Muscle of leg (tissue), 11 donors: Measurements from ENCODE around the gene HBE1. TPM values are rescaled to one million over a fixed set of nuclear protein-coding genes. Genes with fewer than 3 reads are reported as not detected.

Experiments
- DNase-seq: peaks from one replicate; pipeline ENCODE4 v3.0.0; 2013
- H3K27ac ChIP-seq: one replicate; pipeline ENCODE4 v1.5.1; 2013; ENCODE audit warnings: mild to moderate bottlenecking, low read length, control low read depth
- H3K27me3 ChIP-seq: one replicate; pipeline ENCODE4 v1.6.1; 2013; ENCODE audit warnings: low read length; ENCODE audit not compliant: control insufficient read depth, insufficient read depth
- H3K36me3 ChIP-seq: one replicate; pipeline ENCODE4 v1.6.1; 2013; ENCODE audit warnings: low read length; ENCODE audit not compliant: control insufficient read depth, insufficient read depth
- H3K4me1 ChIP-seq: one replicate; pipeline ENCODE4 v1.6.1; 2013; ENCODE audit warnings: low read length; ENCODE audit not compliant: control insufficient read depth, insufficient read depth
- H3K4me3 ChIP-seq: one replicate; pipeline ENCODE4 v1.5.1; 2013; ENCODE audit warnings: low read length, control low read depth
- H3K9me3 ChIP-seq: replicated peaks from 2 replicates; pipeline ENCODE4 v1.6.1; 2013; ENCODE audit warnings: low read depth, low read length; ENCODE audit not compliant: control insufficient read depth
- WGBS: methylation state at CpG from one replicate; pipeline ENCODE4 v1.1.5; 2013; ENCODE audit warnings: missing lambda C conversion rate; ENCODE audit not compliant: insufficient coverage; 5-methylcytosine and 5-hydroxymethylcytosine counted together
- polyA plus RNA-seq, 8 donors: library from polyadenylated mRNA; unstranded; fragments of 120-200 nt; gene quantifications; one replicate each; pipeline versions ENCODE4 v1.2.1 to v1.2.3, GENCODE V29; 2013; ENCODE audit warnings: inconsistent platforms in 1 of 8, low replicate concordance in 1 of 8; ENCODE audit not compliant: insufficient read length in 8 of 8, insufficient read depth in 1 of 8
- total RNA-seq: library from RNA; stranded (reverse); fragments of 120-200 nt; gene quantifications from one replicate; pipeline ENCODE4 v1.2.4, GENCODE V29; 2013

Gene HBE1
- total and polyA plus RNA-seq, 9 donors: 6.7 to 64.8 (median 17.1) TPM

GRCh38 chr11:5247472-5248192 lies 22.1 kb downstream of the HBE1 start:
- H3K36me3 ChIP-seq: no peaks in the 10 kb centered on the region
- no peak overlapping the region for H3K27ac ChIP-seq
- H3K4me3 ChIP-seq: no peak overlapping the region
- 100% methylated on average over 1 of the region's 3 CpGs for WGBS
- H3K9me3 ChIP-seq: no peaks in the 10 kb centered on the region
- no peaks in the 10 kb centered on the region for H3K4me1 ChIP-seq
- no peak for DNase-seq
- no peaks in the 10 kb centered on the region for H3K27me3 ChIP-seq

- Histone ChIP-seq H3K4me3 (no peak overlapping the region), H3K27ac (no peak overlapping the region), H3K4me1 (no peaks in the 10 kb centered on the region), H3K27me3 (no peaks in the 10 kb centered on the region), H3K36me3 (no peaks in the 10 kb centered on the region), H3K9me3 (no peaks in the 10 kb centered on the region)
- no peak for DNase-seq
- 100% methylated on average over 1 of the region's 6 CpGs for WGBS
Observed at GRCh38 chr11:5246772-5247471, 22.8 kb downstream of the HBE1 start.

GRCh38 chr11:5245155-5245554 lies 24.6 kb downstream of the HBE1 start:
- WGBS: 40% methylated on average over 1 of the region's 2 CpGs
- Histone ChIP-seq H3K4me3 (no peak overlapping the region), H3K27ac (no peak overlapping the region), H3K4me1 (no peaks in the 10 kb centered on the region), H3K27me3 (no peaks in the 10 kb centered on the region), H3K9me3 (no peaks in the 10 kb centered on the region), H3K36me3 (no peaks in the 10 kb centered on the region)
- no peak for DNase-seq

- H3K27me3 ChIP-seq: no peaks in the 10 kb centered on the region
- H3K27ac ChIP-seq: no peak overlapping the region
- no peak overlapping the region for H3K4me3 ChIP-seq
- H3K4me1 ChIP-seq: no peaks in the 10 kb centered on the region
- H3K9me3 ChIP-seq: no peaks in the 10 kb centered on the region
- no peak for DNase-seq
- WGBS: no CpG with 5 or more reads among the region's 4 CpGs
- no peaks in the 10 kb centered on the region for H3K36me3 ChIP-seq
Observed at GRCh38 chr11:5243816-5244180, 25.9 kb downstream of the HBE1 start.

- Histone ChIP-seq H3K9me3 (no peaks in the 10 kb centered on the region), H3K27ac (no peak overlapping the region), H3K36me3 (no peaks in the 10 kb centered on the region), H3K27me3 (no peaks in the 10 kb centered on the region), H3K4me3 (no peak overlapping the region), H3K4me1 (no peaks in the 10 kb centered on the region)
- no peak for DNase-seq
- 53% methylated on average over 4 of the region's 7 CpGs for WGBS
Observed at GRCh38 chr11:5242933-5243815, 26.6 kb downstream of the HBE1 start.

GRCh38 chr11:5242208-5242607 lies 27.5 kb downstream of the HBE1 start:
- H3K27me3 ChIP-seq: no peaks in the 10 kb centered on the region
- H3K4me1 ChIP-seq: no peaks in the 10 kb centered on the region
- H3K9me3 ChIP-seq: no peaks in the 10 kb centered on the region
- WGBS: no CpG with 5 or more reads among the region's 2 CpGs
- no peak for DNase-seq
- no peak overlapping the region for H3K4me3 ChIP-seq
- no peak overlapping the region for H3K27ac ChIP-seq
- no peaks in the 10 kb centered on the region for H3K36me3 ChIP-seq

GRCh38 chr11:5241458-5241857 lies 28.3 kb downstream of the HBE1 start:
- Histone ChIP-seq H3K27me3 (no peaks in the 10 kb centered on the region), H3K4me3 (no peak overlapping the region), H3K4me1 (no peaks in the 10 kb centered on the region), H3K27ac (no peak overlapping the region), H3K36me3 (no peaks in the 10 kb centered on the region), H3K9me3 (no peaks in the 10 kb centered on the region)
- 71% methylated on average over 1 of the region's 3 CpGs for WGBS
- DNase-seq: no peak

GRCh38 chr11:5240458-5240857 lies 29.3 kb downstream of the HBE1 start:
- WGBS: 80% methylated on average over 1 of the region's 2 CpGs
- no peaks in the 10 kb centered on the region for H3K36me3 ChIP-seq
- no peaks in the 10 kb centered on the region for H3K27me3 ChIP-seq
- no peak overlapping the region for H3K27ac ChIP-seq
- H3K4me1 ChIP-seq: no peaks in the 10 kb centered on the region
- H3K9me3 ChIP-seq: no peaks in the 10 kb centered on the region
- DNase-seq: no peak
- H3K4me3 ChIP-seq: no peak overlapping the region

- Histone ChIP-seq H3K4me1 (no peaks in the 10 kb centered on the region), H3K27ac (no peak overlapping the region), H3K9me3 (no peaks in the 10 kb centered on the region), H3K36me3 (no peaks in the 10 kb centered on the region), H3K27me3 (no peaks in the 10 kb centered on the region), H3K4me3 (no peak overlapping the region)
- no peak for DNase-seq
- WGBS: no CpG with 5 or more reads among the region's 1 CpG
Observed at GRCh38 chr11:5240056-5240455, 29.7 kb downstream of the HBE1 start.

GRCh38 chr11:5239046-5239445 lies 30.7 kb downstream of the HBE1 start:
- Histone ChIP-seq H3K36me3 (no peaks in the 10 kb centered on the region), H3K9me3 (no peaks in the 10 kb centered on the region), H3K27ac (no peak overlapping the region), H3K4me1 (no peaks in the 10 kb centered on the region), H3K4me3 (no peak overlapping the region), H3K27me3 (no peaks in the 10 kb centered on the region)
- DNase-seq: no peak
